ENCODE data around the gene JARID2.

- no peak for TF ChIP-seq EZH2phosphoT487 (conservative IDR thresholded peaks at IDR 0.05; ENCODE audit: low read length)
- no peak for TF ChIP-seq CTCF (IDR thresholded peaks at IDR 0.05; ENCODE audit: insufficient read depth, low read length, poor library complexity, severe bottlenecking)
Observed at GRCh38 chr6:15547400-15547799, 301.5 kb downstream of the JARID2 start.

Data from SU-DHL-6 (cell line).